ENCODE data around the gene NINJ2. TPM values are rescaled to one million over a fixed set of nuclear protein-coding genes. Genes with fewer than 3 reads are reported as not detected.

NINJ2 gene
- total RNA-seq, 1 experiment from 2014 or later = not detected

DNA sequence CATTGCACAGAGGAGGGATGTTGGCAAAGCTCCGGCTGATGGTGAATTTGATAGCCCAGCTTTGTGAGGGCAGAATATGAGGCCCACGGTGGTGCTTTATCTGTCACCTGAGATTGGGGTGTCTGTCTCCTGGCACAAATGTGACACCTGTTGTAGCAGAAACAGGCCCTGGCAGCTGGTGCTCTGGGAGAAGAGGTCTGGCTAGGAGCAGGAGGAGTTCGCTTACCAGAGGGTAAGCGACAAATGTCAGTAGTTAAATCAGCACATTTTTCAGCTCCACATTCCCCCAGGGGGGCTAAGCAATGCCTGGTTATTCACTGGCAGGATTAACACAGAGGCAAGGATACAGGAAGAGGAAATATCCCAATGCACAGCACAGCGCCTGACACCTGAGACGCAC is 132.4 kb downstream of the NINJ2 start:
- TF ChIP-seq, protein P1, sequence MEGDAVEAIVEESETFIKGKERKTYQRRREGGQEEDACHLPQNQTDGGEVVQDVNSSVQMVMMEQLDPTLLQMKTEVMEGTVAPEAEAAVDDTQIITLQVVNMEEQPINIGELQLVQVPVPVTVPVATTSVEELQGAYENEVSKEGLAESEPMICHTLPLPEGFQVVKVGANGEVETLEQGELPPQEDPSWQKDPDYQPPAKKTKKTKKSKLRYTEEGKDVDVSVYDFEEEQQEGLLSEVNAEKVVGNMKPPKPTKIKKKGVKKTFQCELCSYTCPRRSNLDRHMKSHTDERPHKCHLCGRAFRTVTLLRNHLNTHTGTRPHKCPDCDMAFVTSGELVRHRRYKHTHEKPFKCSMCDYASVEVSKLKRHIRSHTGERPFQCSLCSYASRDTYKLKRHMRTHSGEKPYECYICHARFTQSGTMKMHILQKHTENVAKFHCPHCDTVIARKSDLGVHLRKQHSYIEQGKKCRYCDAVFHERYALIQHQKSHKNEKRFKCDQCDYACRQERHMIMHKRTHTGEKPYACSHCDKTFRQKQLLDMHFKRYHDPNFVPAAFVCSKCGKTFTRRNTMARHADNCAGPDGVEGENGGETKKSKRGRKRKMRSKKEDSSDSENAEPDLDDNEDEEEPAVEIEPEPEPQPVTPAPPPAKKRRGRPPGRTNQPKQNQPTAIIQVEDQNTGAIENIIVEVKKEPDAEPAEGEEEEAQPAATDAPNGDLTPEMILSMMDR (IDR thresholded peaks at IDR 0.05; ENCODE audit: unreplicated experiment) = no peak
- H3K36me3 Mint-ChIP-seq (ENCODE audit: insufficient read depth, unreplicated experiment) = peaks cover 4% of the 10 kb centered on the region
- no peaks in the 10 kb centered on the region for H3K4me1 Mint-ChIP-seq (ENCODE audit: low read depth, unreplicated experiment)
- intact Hi-C loops (cut with micrococcal nuclease; ENCODE audit: unreplicated experiment) = no loop called here
- BruUV-seq (replicated peaks) = no TSS peak
- no peak overlapping the region for H3K27ac Mint-ChIP-seq (ENCODE audit: unreplicated experiment)
- no peak overlapping the region for H3K4me3 Mint-ChIP-seq (ENCODE audit: low read depth, unreplicated experiment)
- no peaks in the 10 kb centered on the region for H3K27me3 Mint-ChIP-seq (ENCODE audit: unreplicated experiment)
- H3K9me3 Mint-ChIP-seq (ENCODE audit: low read depth, unreplicated experiment) = peaks cover 11% of the 10 kb centered on the region
- CTCF ChIA-PET = no interaction called here
- no peak for DNase-seq

DNA sequence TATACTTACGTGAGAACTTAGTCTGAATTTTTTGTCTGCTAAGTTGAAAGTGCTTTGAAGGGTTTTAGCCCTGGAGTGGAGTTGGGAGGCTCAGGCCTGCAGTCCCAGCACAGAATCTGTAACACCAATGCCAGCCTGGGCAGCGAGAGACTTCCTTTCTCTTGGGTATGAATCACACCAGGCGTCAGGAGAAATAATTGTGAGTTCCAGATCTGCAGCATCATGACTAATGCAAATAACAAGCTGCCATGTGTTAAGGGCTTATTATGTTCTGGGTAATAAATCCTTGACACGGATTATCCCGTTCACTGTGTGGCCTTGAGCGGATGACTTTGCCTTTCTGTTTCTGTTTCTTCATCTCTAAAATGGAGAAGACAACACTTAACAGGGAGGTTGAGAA is 132.9 kb downstream of the NINJ2 start:
- Mint-ChIP-seq H3K4me1 (ENCODE audit: low read depth, unreplicated experiment) (no peaks in the 10 kb centered on the region), H3K9me3 (ENCODE audit: low read depth, unreplicated experiment) (peaks cover 11% of the 10 kb centered on the region), H3K27ac (ENCODE audit: unreplicated experiment) (no peak overlapping the region), H3K4me3 (ENCODE audit: low read depth, unreplicated experiment) (no peak overlapping the region), H3K36me3 (ENCODE audit: insufficient read depth, unreplicated experiment) (peaks cover 4% of the 10 kb centered on the region), H3K27me3 (ENCODE audit: unreplicated experiment) (no peaks in the 10 kb centered on the region)
- intact Hi-C loops (cut with micrococcal nuclease; ENCODE audit: unreplicated experiment) = no loop called here
- TF ChIP-seq, protein P1 (IDR thresholded peaks at IDR 0.05; ENCODE audit: unreplicated experiment) = no peak
- no TSS peak for BruUV-seq (replicated peaks)
- DNase-seq = no peak
- CTCF ChIA-PET = no interaction called here

DNA sequence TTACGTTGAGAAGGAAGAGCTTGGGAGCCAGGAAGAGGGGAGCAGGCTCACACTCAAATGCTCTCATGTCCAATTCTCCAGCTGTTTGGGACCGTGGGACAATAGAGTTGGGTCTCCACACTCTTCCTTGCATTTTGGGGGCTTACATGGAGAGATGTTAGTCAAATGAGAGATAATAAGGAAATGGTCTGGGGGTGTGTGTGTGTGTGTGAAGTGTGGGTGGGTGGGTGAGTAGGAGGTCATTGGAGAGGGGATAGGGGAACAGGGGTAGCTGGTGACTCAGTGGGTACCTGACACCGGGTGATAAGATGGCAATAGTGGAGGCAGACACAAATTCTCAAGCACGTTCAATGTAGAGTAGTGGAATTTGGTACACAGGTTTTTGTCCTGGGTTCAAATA is 135.5 kb downstream of the NINJ2 start:
- CTCF ChIA-PET = no interaction called here
- Mint-ChIP-seq H3K9me3 (ENCODE audit: low read depth, unreplicated experiment) (peaks cover 11% of the 10 kb centered on the region), H3K27ac (ENCODE audit: unreplicated experiment) (no peak overlapping the region), H3K4me3 (ENCODE audit: low read depth, unreplicated experiment) (no peak overlapping the region), H3K4me1 (ENCODE audit: low read depth, unreplicated experiment) (peaks cover 10% of the 10 kb centered on the region), H3K27me3 (ENCODE audit: unreplicated experiment) (no peaks in the 10 kb centered on the region), H3K36me3 (ENCODE audit: insufficient read depth, unreplicated experiment) (peaks cover 4% of the 10 kb centered on the region)
- TF ChIP-seq, protein P1 (IDR thresholded peaks at IDR 0.05; ENCODE audit: unreplicated experiment) = no peak
- intact Hi-C loops (cut with micrococcal nuclease; ENCODE audit: unreplicated experiment) = no loop called here
- BruUV-seq (replicated peaks) = no TSS peak
- no peak for DNase-seq

DNA sequence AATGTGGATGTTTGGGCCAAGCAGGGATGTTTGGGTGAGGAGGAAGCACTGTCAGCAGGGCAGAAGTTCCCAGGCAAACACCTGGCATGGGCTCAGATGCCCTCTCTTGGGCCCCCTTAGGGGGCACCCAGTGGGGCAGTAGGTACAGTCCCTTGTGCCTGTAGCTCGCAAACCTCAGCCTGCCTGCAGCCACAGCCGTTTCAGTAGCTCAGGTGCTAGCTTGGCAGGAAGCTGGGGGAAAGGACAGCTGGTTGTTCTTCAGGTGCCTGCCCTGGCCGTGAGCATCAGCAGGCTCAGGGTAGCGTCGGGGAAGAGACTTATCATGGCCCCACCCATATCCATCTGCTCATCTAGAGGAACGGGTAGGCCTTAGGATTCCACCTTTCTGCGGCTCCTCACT is 136.0 kb downstream of the NINJ2 start:
- no TSS peak for BruUV-seq (replicated peaks)
- no peaks in the 10 kb centered on the region for H3K27me3 Mint-ChIP-seq (ENCODE audit: unreplicated experiment)
- peaks cover 6% of the 10 kb centered on the region for H3K36me3 Mint-ChIP-seq (ENCODE audit: insufficient read depth, unreplicated experiment)
- H3K27ac Mint-ChIP-seq (ENCODE audit: unreplicated experiment) = no peak overlapping the region
- H3K4me3 Mint-ChIP-seq (ENCODE audit: low read depth, unreplicated experiment) = no peak overlapping the region
- TF ChIP-seq, protein P1 (IDR thresholded peaks at IDR 0.05; ENCODE audit: unreplicated experiment) = no peak
- no peak for DNase-seq
- H3K4me1 Mint-ChIP-seq (ENCODE audit: low read depth, unreplicated experiment) = peaks cover 10% of the 10 kb centered on the region
- CTCF ChIA-PET = no interaction called here
- H3K9me3 Mint-ChIP-seq (ENCODE audit: low read depth, unreplicated experiment) = peaks cover 9% of the 10 kb centered on the region
- intact Hi-C loops (cut with micrococcal nuclease; ENCODE audit: unreplicated experiment) = no loop called here
